OCI-LY3 (cell line): ENCODE results near the gene SRCIN1.
"Not testable (repeated sequence)": the region's sequence is repeated elsewhere in the genome, so short reads cannot be mapped to it uniquely, and the experiment has no call there.

ENCODE experiments used
- H2AFZ ChIP-seq: fragments of 200-600, 300-600 bp; shearing (Covaris generic); 2 replicates; pipeline ENCODE4 v1.6.0; 2014; ENCODE audit warnings: antibody characterized with exemption, low read depth, low read length
- H3K27ac ChIP-seq: fragments of 200-600, 300-600 bp; sonication (generic); 2 replicates; pipeline ENCODE4 v1.5.1; 2014; ENCODE audit warnings: mild to moderate bottlenecking, low read length, moderate library complexity, mixed read lengths
- H3K27me3 ChIP-seq: fragments of 200-600, 300-600 bp; sonication (generic); 2 replicates; pipeline ENCODE4 v1.6.1; 2014; ENCODE audit warnings: low read depth, low read length, mixed read lengths
- H3K36me3 ChIP-seq: fragments of 200-600, 300-600 bp; sonication (generic); replicated peaks from 2 replicates; pipeline ENCODE3; 2014; ENCODE audit warnings: low read depth, low read length, mixed read lengths
- H3K4me1 ChIP-seq: fragments of 300-600, 200-600 bp; sonication (generic); 2 replicates; pipeline ENCODE4 v1.6.1; 2014; ENCODE audit warnings: low read length, mixed read lengths
- H3K4me2 ChIP-seq: fragments of 200-600, 300-600 bp; sonication (generic); 2 replicates; pipeline ENCODE4 v1.6.1; 2014; ENCODE audit warnings: low read length, mixed read lengths
- H3K4me3 ChIP-seq: fragments of 300-600, 200-600 bp; sonication (generic); 2 replicates; pipeline ENCODE4 v1.5.1; 2014; ENCODE audit warnings: antibody characterized with exemption, mild to moderate bottlenecking, low read length, moderate library complexity
- H3K79me2 ChIP-seq: fragments of 300-600, 200-600 bp; shearing (Covaris generic); 2 replicates; pipeline ENCODE4 v1.6.1; 2014; ENCODE audit warnings: mild to moderate bottlenecking, low read length, mixed read lengths
- H3K9ac ChIP-seq: fragments of 300-600, 200-600 bp; shearing (Covaris generic); 2 replicates; pipeline ENCODE4 v1.6.0; 2014; ENCODE audit warnings: mild to moderate bottlenecking, low read length, moderate library complexity
- H3K9me3 ChIP-seq: fragments of 200-600, 300-600 bp; shearing (Covaris generic); 2 replicates; pipeline ENCODE4 v1.6.1; 2014; ENCODE audit warnings: low read length, mixed read lengths; ENCODE audit not compliant: insufficient read depth
- H4K20me1 ChIP-seq: fragments of 200-600, 300-600 bp; sonication (generic); 2 replicates; pipeline ENCODE4 v1.6.1; 2016; ENCODE audit warnings: low read length, mixed read lengths; ENCODE audit not compliant: insufficient read depth
- CTCF ChIP-seq: fragments of 200-600, 300-600 bp; sonication (generic); IDR thresholded peaks from 2 replicates; pipeline ENCODE4 v1.5.1; 2014; ENCODE audit warnings: antibody characterized with exemption, low read length, low read depth
- EZH2phosphoT487 ChIP-seq: fragments of 200-600 bp; shearing (Covaris generic); IDR thresholded peaks from 2 replicates; pipeline ENCODE4 v1.6.1; 2018; ENCODE audit warnings: antibody characterized with exemption, mixed run types, low read depth

The SRCIN1 gene

DNA sequence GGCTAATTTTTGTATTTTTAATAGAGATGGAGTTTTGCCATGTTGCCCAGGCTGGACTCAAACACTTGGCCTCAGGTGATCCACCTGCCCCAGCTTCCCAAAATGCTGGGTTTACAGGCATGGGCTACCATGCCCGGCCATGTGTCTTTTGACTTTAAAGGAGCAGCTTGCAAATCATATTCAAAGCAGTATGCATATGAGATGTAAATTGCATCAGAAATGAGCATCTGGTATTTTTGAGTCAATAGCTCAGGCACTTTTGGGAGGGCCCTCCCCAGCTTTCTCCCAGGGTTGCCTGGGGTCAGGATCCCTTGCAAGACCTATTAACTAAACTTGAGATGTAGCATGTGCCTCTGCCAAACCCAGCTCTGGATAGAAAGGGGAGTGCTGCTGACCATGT, 47.5 kb upstream of the SRCIN1 start:
- no peak overlapping the region for H3K4me3 ChIP-seq
- no peaks in the 10 kb centered on the region for H3K9me3 ChIP-seq
- no peaks in the 10 kb centered on the region for H3K27me3 ChIP-seq
- TF ChIP-seq EZH2phosphoT487 (no peak), CTCF (no peak)
- H4K20me1 ChIP-seq: no peaks in the 10 kb centered on the region
- peaks cover 38% of the 10 kb centered on the region for H3K4me1 ChIP-seq
- no peak overlapping the region for H3K9ac ChIP-seq
- no peak overlapping the region for H3K27ac ChIP-seq
- no peaks in the 10 kb centered on the region for H3K79me2 ChIP-seq
- no peak overlapping the region for H3K4me2 ChIP-seq
- H3K36me3 ChIP-seq: no peaks in the 10 kb centered on the region
- H2AFZ ChIP-seq: no peak overlapping the region

GRCh38 chr17:38650653-38651173, 45.0 kb upstream of the SRCIN1 start:
- not testable (repeated sequence) for H2AFZ ChIP-seq, H3K79me2 ChIP-seq, H3K27ac ChIP-seq, H3K9ac ChIP-seq, H3K36me3 ChIP-seq, H3K4me2 ChIP-seq, H3K9me3 ChIP-seq, H3K4me3 ChIP-seq, H3K27me3 ChIP-seq, H4K20me1 ChIP-seq
- peaks cover 22% of the 10 kb centered on the region for H3K4me1 ChIP-seq

GRCh38 chr17:38637951-38638350, 32.2 kb upstream of the SRCIN1 start:
- Histone ChIP-seq H3K9ac (no peak overlapping the region), H2AFZ (no peak overlapping the region), H3K79me2 (no peaks in the 10 kb centered on the region), H4K20me1 (no peaks in the 10 kb centered on the region), H3K4me1 (no peaks in the 10 kb centered on the region), H3K4me3 (no peak overlapping the region), H3K27me3 (no peaks in the 10 kb centered on the region), H3K4me2 (no peak overlapping the region), H3K9me3 (no peaks in the 10 kb centered on the region), H3K36me3 (no peaks in the 10 kb centered on the region), H3K27ac (no peak overlapping the region)
- no peak for TF ChIP-seq EZH2phosphoT487
- TF ChIP-seq CTCF: no peak

GRCh38 chr17:38636054-38636453, 30.3 kb upstream of the SRCIN1 start:
- no peak overlapping the region for H3K27ac ChIP-seq
- H4K20me1 ChIP-seq: no peaks in the 10 kb centered on the region
- no peak overlapping the region for H3K4me2 ChIP-seq
- H3K4me3 ChIP-seq: no peak overlapping the region
- no peaks in the 10 kb centered on the region for H3K36me3 ChIP-seq
- H3K4me1 ChIP-seq: no peaks in the 10 kb centered on the region
- H3K9ac ChIP-seq: no peak overlapping the region
- H3K79me2 ChIP-seq: no peaks in the 10 kb centered on the region
- H2AFZ ChIP-seq: no peak overlapping the region
- no peak for TF ChIP-seq CTCF
- H3K27me3 ChIP-seq: no peaks in the 10 kb centered on the region
- H3K9me3 ChIP-seq: no peaks in the 10 kb centered on the region

DNA sequence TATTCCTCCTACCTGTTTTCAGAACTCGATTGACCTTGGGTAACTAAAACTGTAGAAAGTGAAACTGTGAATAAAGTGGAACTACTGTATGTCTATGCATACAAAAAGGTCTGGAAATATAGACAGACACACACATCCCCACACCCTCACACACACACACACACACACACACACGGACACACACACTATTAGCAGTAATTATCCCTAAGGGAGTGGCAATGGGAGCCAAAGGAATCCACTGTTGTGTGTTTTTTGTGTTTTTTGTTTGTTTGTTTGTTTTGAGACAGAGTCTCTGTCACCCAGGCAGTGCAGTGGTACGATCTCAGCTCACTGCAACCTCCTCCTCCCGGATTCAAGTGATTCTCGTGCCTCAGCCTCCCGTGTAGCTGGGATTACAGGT, 26.6 kb upstream of the SRCIN1 start:
- no peaks in the 10 kb centered on the region for H3K36me3 ChIP-seq
- no peaks in the 10 kb centered on the region for H3K4me1 ChIP-seq
- H3K27me3 ChIP-seq: no peaks in the 10 kb centered on the region
- H3K79me2 ChIP-seq: no peaks in the 10 kb centered on the region
- TF ChIP-seq CTCF (no peak), EZH2phosphoT487 (no peak)
- no peaks in the 10 kb centered on the region for H4K20me1 ChIP-seq
- H3K27ac ChIP-seq: no peak overlapping the region
- H3K4me2 ChIP-seq: no peak overlapping the region
- H3K9ac ChIP-seq: no peak overlapping the region
- H3K4me3 ChIP-seq: no peak overlapping the region
- H2AFZ ChIP-seq: no peak overlapping the region
- no peaks in the 10 kb centered on the region for H3K9me3 ChIP-seq
